ENCODE results near the gene CFAP58.

The CFAP58 gene

GRCh38 chr10:104336821-104337467, 16.7 kb upstream of the CFAP58 start:
- peak; percentile 90 for DNase-seq (ENCODE audit: low read depth)

- no peak for DNase-seq (ENCODE audit: low read depth)
These were observed 16.1 kb upstream of the CFAP58 start for GRCh38 chr10:104337521-104337984.

GRCh38 chr10:104337985-104338735, 15.5 kb upstream of the CFAP58 start, which contains the start of gene ITPRIP:
TSS of gene ITPRIP (minus strand) at chr10:104338465. CDS start at chr10:104316051, 22,414 bp downstream.
- DNase-seq (ENCODE audit: low read depth): peak; percentile 91

DNA sequence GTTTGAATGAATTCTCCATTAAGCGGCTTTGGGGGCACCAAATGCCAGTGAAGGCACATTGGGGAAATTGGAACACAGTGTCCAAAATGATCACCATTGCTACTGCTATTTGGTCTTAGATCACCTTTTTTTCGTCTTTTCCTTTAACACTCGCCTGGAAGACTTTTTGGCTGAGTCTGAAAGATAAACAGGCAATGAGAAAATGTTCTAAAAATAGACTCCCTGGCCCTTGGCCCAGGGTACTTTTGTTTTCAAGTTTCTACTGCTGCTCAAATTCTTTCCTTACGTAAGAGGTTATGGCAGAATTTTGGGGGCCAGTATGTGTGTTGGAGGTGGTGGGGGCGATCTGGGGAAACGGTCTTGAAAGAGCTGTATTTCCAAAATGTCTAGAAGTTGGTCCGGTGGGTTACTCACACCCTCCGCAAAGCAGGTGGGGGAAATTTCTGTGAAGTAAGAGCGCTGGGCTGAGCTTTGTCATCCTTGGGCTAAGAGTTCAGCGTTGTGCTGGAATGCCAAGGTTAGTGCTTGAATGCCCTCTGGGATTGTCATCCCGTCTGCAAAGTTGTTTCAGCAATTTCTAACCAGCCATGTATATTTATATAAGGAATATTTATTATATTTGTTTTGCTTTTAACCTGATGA, 14.0 kb upstream of the CFAP58 start:
- DNase-seq (ENCODE audit: low read depth): peak; percentile 82

DNA sequence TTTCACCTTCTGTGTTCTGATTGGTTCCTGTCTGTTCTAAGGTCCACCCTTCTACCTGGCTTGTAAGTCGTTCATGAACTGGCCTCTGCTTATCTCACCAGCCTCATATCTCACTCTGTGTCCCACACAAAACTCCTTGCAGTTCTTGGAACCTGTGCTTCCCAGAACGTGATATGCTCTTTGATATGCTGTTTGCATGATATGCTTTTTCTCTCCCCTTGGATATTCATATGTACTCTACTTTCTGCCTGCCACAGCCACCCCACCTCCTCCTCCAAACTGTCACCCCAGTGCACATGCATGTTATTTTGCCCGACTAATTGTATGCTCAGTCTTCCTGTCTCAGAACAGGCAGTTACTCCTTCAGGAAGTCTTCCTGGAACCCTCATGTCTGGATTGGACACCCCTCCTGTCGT, 13.5 kb upstream of the CFAP58 start:
- no peak for DNase-seq (ENCODE audit: low read depth)

DNA sequence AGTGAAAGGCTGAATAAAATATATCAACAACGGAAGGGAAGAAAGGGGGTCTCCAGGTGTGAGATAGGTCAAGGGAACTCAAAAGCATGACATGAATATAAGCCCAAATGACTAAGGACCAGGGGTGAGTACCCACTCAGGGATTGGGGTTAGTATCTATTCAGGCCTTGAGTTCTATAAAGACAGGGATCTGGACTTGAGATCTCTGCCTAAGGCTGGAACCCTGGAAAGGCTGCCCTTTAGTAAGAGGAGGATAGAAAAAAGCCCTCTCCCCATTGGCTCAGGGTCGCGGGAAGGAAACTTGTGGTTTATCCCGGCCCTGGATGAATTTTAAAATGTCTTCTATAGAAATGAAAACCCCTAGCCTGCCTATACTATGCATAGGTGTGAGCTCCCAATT, 13.0 kb upstream of the CFAP58 start:
- DNase-seq (ENCODE audit: low read depth): no peak

- no peak for DNase-seq (ENCODE audit: low read depth)
These were observed 10.7 kb upstream of the CFAP58 start for GRCh38 chr10:104342941-104343411.

DNA sequence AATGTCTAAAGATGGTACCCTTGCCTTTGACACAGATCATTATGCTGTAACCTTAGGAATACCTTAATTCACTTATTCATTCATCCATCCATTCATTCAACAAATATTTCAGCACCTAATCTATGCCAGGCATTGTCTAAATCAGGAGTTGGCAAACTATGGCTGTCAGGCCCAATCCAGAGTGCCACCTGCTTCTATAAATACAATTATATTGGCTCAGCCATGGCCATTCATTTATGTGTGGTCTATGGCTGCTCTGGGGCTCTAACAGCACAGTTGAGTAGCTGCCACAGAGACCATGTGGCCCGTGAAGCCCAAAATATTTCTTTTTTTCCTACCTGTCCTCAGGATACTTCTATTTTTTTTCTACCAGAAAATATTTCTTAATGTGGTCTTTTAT, 9.4 kb upstream of the CFAP58 start:
- no peak for DNase-seq (ENCODE audit: low read depth)

- no peak for DNase-seq (ENCODE audit: low read depth)
These were observed 8.1 kb upstream of the CFAP58 start for GRCh38 chr10:104345515-104345914.

GRCh38 chr10:104345941-104346340, 7.7 kb upstream of the CFAP58 start:
- DNase-seq (ENCODE audit: low read depth): no peak

DNA sequence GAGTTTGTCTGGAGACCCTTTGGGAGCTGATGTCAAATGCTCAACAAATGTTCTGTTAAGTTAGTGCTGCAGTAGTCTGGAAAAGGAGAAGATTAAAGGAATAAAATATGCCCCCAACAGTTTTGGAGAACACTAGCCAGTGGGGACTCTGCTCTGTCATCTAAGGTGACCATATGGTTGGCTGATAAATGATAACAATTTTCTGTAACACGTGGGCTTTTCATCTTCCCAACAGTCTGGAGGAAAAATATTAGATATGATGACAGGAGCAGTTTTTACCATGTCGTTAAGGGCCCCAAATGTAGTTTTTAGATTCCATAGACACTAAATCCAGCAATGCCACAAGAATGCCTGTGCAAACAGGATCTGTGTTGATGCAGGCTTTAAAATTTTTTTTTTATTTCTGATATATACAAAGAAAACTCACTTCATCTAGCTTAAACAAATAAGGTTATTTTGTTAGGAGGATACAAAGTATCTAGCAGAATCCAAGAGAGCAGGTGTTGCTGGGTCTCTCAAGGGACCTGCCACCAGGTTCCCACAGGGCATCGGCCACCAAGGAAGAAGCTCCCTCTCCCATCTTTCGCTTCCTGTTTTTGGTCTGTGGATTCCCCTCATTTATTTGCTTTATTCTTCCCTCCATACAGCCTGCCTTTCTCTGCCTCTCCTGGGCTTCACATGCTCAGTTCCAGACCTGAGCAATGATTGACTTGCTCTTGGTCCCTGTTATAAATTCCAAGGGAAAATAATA, 6.2 kb upstream of the CFAP58 start:
- no peak for DNase-seq (ENCODE audit: low read depth)

DNA sequence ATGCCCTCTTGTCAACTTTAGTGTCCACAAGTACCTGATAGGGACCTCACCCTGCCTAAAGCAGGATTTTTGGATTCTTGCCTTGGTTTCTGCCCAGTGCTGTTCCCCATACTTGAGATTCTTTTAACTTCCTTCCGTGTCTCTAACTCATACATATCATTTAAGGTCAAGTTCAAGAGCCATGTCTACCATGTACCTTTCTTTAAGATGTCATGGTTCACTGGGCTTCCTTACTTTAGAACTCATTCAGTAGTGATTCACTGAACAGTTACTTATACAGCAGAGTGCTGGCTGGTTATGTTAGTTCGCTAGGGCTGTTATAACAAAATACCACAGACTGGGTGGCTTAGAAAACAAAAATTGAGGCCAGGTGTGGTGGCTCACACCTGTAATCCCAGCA, 5.0 kb upstream of the CFAP58 start:
- DNase-seq (ENCODE audit: low read depth): no peak

DNA sequence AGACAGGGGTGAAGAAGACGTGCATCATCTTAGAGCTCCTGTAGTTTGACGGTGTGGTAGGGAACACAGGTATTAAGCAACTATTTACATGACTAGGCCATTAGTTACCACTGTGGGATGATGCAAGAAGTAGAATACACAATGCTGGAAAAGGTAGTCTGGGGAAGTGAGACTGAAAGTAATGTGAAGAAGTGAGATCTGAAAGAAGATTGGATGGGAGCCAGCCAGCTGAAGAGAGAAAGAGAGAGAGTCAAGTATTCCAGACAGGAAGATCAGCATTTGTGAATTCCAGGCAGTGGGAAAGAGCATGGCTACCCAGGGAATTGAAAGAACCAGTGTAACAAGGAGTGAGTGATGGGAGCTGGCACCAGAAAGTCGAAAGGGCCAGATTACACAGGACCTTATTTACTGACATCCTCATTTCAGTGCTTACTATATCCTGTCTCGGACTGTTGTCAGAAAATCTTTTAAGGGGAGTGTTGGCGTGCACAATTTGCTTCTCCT, 4.0 kb upstream of the CFAP58 start:
- peak; percentile 89 for DNase-seq (ENCODE audit: low read depth)

- DNase-seq (ENCODE audit: low read depth): peak; percentile 81
These were observed 3.5 kb upstream of the CFAP58 start for GRCh38 chr10:104350127-104350635.

- DNase-seq (ENCODE audit: low read depth): peak; percentile 66
These were observed 2.5 kb upstream of the CFAP58 start for GRCh38 chr10:104351061-104351702.

DNA sequence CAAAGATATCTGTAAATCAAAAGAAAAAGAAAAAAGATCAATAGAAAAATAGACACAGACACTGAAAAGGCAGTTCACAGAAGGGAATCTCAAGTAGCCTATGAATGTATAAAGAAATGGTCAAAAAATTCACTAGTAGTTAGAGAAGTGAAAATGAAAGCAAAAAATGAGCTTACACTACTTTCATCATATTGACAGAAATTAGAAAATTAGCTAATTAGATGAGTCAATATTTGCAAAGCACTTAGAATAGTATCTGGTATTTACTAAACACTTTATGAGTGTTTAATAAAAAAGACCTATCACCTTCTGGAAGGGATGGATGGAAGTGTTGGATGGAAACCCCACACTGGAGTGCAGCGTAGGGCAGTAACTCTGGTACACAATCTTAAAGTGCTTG, 1.7 kb upstream of the CFAP58 start:
- DNase-seq (ENCODE audit: low read depth): no peak

DNA sequence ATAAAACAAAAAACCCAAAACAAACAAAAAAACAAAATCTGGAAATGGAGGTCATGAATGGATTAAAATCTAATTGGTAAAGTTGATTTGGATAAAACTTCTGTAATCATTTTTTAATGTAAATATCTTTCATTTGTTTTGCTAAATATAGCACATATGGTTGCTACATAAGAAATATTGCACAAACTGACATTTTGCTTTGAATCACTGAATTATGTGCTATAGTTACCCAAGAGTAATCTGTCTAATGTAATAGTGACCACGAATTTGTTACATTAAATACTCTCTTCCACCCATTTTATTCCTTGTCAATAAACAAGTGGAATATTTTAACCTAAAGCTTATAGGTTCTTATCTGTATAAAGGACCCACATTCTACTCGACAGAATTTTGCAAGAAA, 6.2 kb downstream of the CFAP58 start:
- no peak for DNase-seq (ENCODE audit: low read depth)

GRCh38 chr10:104367904-104368303, 14.3 kb downstream of the CFAP58 start:
- no peak for DNase-seq (ENCODE audit: low read depth)

GRCh38 chr10:104368381-104368780, 14.7 kb downstream of the CFAP58 start:
- DNase-seq (ENCODE audit: low read depth): no peak

DNA sequence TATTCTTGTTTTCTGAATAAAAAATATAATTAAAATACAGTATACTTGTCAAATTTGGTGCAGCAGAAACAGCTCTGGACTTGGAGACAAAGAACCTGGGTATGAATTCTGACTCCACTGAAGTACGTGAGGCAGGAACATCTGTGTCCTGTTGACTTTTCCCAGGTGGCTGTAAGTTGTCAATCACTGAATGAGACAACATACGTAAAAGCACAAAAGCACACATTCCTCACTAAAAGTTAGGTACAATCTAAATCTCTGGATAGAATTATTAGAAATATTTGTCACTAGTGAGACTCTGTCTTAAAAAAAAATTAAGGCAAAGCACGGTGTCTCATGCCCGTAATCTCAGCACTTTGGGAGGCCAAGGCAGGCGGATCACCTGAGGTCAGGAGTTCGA, 18.1 kb downstream of the CFAP58 start:
- no peak for DNase-seq (ENCODE audit: low read depth)

- DNase-seq (ENCODE audit: low read depth): no peak
These were observed 21.0 kb downstream of the CFAP58 start for GRCh38 chr10:104374591-104374990.

All from iris pigment epithelial cell (primary cell).